Measurements from ENCODE around the gene SPSB2.
"Not testable (repeated sequence)": the region's sequence is repeated elsewhere in the genome, so short reads cannot be mapped to it uniquely, and the experiment has no call there.

The SPSB2 gene

GRCh38 chr12:6902448-6902847, 29.3 kb upstream of the SPSB2 start:
- in situ Hi-C loops (cut with MboI; ENCODE audit: low sequenced_read_pairs): no loop called here

GRCh38 chr12:6899837-6900519, 26.9 kb upstream of the SPSB2 start:
- in situ Hi-C loops (cut with MboI; ENCODE audit: low sequenced_read_pairs): no loop called here

GRCh38 chr12:6899427-6899826, 26.3 kb upstream of the SPSB2 start:
- in situ Hi-C loops (cut with MboI; ENCODE audit: low sequenced_read_pairs): no loop called here

GRCh38 chr12:6896846-6897435, 23.8 kb upstream of the SPSB2 start:
- in situ Hi-C loops (cut with MboI; ENCODE audit: low sequenced_read_pairs): no loop called here

- in situ Hi-C loops (cut with MboI; ENCODE audit: low sequenced_read_pairs): no loop called here
These were observed 21.2 kb upstream of the SPSB2 start for GRCh38 chr12:6894321-6894720.

GRCh38 chr12:6892683-6893082, 19.6 kb upstream of the SPSB2 start:
- in situ Hi-C loops (cut with MboI; ENCODE audit: low sequenced_read_pairs): not testable (repeated sequence)

- in situ Hi-C loops (cut with MboI; ENCODE audit: low sequenced_read_pairs): no loop called here
These were observed 18.5 kb upstream of the SPSB2 start for GRCh38 chr12:6891646-6892001.

- in situ Hi-C loops (cut with MboI; ENCODE audit: low sequenced_read_pairs): no loop called here
These were observed 17.9 kb upstream of the SPSB2 start for GRCh38 chr12:6890789-6891645.

- in situ Hi-C loops (cut with MboI; ENCODE audit: low sequenced_read_pairs): not testable (repeated sequence)
These were observed 16.9 kb upstream of the SPSB2 start for GRCh38 chr12:6889775-6890573.

GRCh38 chr12:6888794-6889193, 15.7 kb upstream of the SPSB2 start:
- in situ Hi-C loops (cut with MboI; ENCODE audit: low sequenced_read_pairs): not testable (repeated sequence)

GRCh38 chr12:6888360-6888759, 15.3 kb upstream of the SPSB2 start:
- in situ Hi-C loops (cut with MboI; ENCODE audit: low sequenced_read_pairs): no loop called here

- in situ Hi-C loops (cut with MboI; ENCODE audit: low sequenced_read_pairs): no loop called here
These were observed 14.4 kb upstream of the SPSB2 start for GRCh38 chr12:6887460-6887859.

- in situ Hi-C loops (cut with MboI; ENCODE audit: low sequenced_read_pairs): not testable (repeated sequence)
These were observed 13.3 kb upstream of the SPSB2 start for GRCh38 chr12:6886206-6886999.

- in situ Hi-C loops (cut with MboI; ENCODE audit: low sequenced_read_pairs): no loop called here
These were observed 11.4 kb upstream of the SPSB2 start for GRCh38 chr12:6884539-6884938.

GRCh38 chr12:6883683-6884082, 10.6 kb upstream of the SPSB2 start:
- in situ Hi-C loops (cut with MboI; ENCODE audit: low sequenced_read_pairs): no loop called here

- in situ Hi-C loops (cut with MboI; ENCODE audit: low sequenced_read_pairs): no loop called here
These were observed 10.1 kb upstream of the SPSB2 start for GRCh38 chr12:6883252-6883651.

- in situ Hi-C loops (cut with MboI; ENCODE audit: low sequenced_read_pairs): not testable (repeated sequence)
These were observed 6.7 kb upstream of the SPSB2 start for GRCh38 chr12:6879824-6880223.

GRCh38 chr12:6874015-6874368, 889 bp upstream of the SPSB2 start:
- in situ Hi-C loops (cut with MboI; ENCODE audit: low sequenced_read_pairs): not testable (repeated sequence)

- in situ Hi-C loops (cut with MboI; ENCODE audit: low sequenced_read_pairs): no loop called here
These were observed 742 bp downstream of the SPSB2 start for GRCh38 chr12:6872073-6873048.
